Gastrocnemius medialis (tissue), 4 donors: ENCODE measurements around the gene SRGAP2B.
"Not testable (repeated sequence)": the region's sequence is repeated elsewhere in the genome, so short reads cannot be mapped to it uniquely, and the experiment has no call there.

Source experiments
- POLR2A ChIP-seq, 2 donors: fragments of 450-650 bp; IDR thresholded peaks; one replicate each; pipeline ENCODE4 v1.6.1; 2017; ENCODE audit warnings: antibody characterized with exemption in 2 of 2, mild to moderate bottlenecking in 2 of 2, moderate library complexity in 2 of 2
- TF ChIP-seq, protein P1 (sequence below), 5 experiments: fragments of 450-650 bp in 3 of 5; fragments of 200-600 bp in 2 of 5; sonication (generic) in 2 of 5; IDR thresholded peaks in 4 of 5; conservative IDR thresholded peaks in 1 of 5; 1 replicate in 4 of 5; 2 replicates in 1 of 5; pipeline ENCODE4 v1.5.1; 2016 to 2019; ENCODE audit warnings: antibody characterized with exemption in 5 of 5, mild to moderate bottlenecking in 3 of 5, moderate library complexity in 3 of 5

DNA sequence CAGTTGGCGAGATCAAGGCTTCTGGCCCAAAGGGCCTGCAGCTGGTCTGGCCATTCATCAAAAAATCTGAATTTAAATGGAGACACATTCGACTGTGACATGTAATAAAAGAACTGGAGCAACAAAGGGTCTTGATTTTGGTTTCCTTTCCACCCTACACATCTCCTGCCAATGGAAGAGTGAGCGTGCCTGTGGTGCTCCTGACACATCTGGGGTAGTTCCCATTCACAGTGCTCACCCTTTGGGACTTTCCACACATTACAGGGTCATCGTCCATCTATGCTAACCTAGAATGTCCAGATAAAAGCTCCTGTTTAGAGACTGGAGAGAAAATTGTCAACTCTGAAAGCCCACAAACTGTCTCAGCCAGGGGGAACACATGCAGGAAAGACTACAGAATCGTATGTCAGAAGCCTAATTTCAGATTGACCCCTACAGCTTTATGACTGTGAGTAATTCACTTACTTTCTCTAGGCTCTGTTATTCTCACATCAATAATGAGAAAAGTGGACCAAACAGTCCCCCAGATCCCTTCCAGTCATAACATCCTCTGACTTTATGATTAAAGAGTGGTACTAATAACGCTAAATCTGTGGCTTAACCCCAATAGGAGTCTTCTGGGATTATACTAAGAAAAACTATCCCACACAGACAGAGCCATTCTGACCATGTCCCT lies 46.8 kb downstream of the SRGAP2B start:
- TF ChIP-seq, protein P1, sequence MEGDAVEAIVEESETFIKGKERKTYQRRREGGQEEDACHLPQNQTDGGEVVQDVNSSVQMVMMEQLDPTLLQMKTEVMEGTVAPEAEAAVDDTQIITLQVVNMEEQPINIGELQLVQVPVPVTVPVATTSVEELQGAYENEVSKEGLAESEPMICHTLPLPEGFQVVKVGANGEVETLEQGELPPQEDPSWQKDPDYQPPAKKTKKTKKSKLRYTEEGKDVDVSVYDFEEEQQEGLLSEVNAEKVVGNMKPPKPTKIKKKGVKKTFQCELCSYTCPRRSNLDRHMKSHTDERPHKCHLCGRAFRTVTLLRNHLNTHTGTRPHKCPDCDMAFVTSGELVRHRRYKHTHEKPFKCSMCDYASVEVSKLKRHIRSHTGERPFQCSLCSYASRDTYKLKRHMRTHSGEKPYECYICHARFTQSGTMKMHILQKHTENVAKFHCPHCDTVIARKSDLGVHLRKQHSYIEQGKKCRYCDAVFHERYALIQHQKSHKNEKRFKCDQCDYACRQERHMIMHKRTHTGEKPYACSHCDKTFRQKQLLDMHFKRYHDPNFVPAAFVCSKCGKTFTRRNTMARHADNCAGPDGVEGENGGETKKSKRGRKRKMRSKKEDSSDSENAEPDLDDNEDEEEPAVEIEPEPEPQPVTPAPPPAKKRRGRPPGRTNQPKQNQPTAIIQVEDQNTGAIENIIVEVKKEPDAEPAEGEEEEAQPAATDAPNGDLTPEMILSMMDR (IDR thresholded peaks at IDR 0.05 in 4 of 5, conservative IDR thresholded peaks at IDR 0.05 in 1 of 5): not testable (repeated sequence)
- TF ChIP-seq POLR2A (IDR thresholded peaks at IDR 0.05): not testable (repeated sequence)
